SU-DHL-6 (cell line): ENCODE measurements around the gene SOX5.

Experiments
- CTCF ChIP-seq: fragments of 200-600 bp; sonication (generic); IDR thresholded peaks from one replicate; pipeline ENCODE4 v1.5.1; 2017; ENCODE audit warnings: antibody characterized with exemption, mild to moderate bottlenecking, low read length, moderate library complexity; ENCODE audit not compliant: insufficient read depth, poor library complexity, severe bottlenecking
- EZH2phosphoT487 ChIP-seq: fragments of 200-600 bp; sonication (generic), shearing (Covaris generic); conservative IDR thresholded peaks from 2 replicates; pipeline ENCODE4 v1.6.1; 2018; ENCODE audit warnings: mild to moderate bottlenecking, antibody characterized with exemption, low read length, moderate library complexity, mixed read lengths

- no peak for TF ChIP-seq CTCF
- TF ChIP-seq EZH2phosphoT487, result no peak
Observed at GRCh38 chr12:23855813-23856212, 93.7 kb downstream of the SOX5 start.
